Mammary epithelial cell (primary cell): ENCODE data around the gene CNTN4.

ENCODE experiments used
- CTCF ChIP-seq, 2 donors: IDR thresholded peaks in 1 of 2; conservative IDR thresholded peaks in 1 of 2; 2 replicates each; pipeline ENCODE4 v1.5.1; 2011 to 2012; ENCODE audit warnings: inconsistent platforms in 2 of 2, low read length in 2 of 2, mild to moderate bottlenecking in 2 of 2, control low read depth in 1 of 2, low read depth in 1 of 2; ENCODE audit not compliant: insufficient read depth in 1 of 2; ENCODE audit errors: extremely low read depth in 1 of 2
- EZH2 ChIP-seq: IDR thresholded peaks from 2 replicates; pipeline ENCODE4 v1.6.1; 2012; ENCODE audit warnings: low read length, inconsistent platforms, borderline replicate concordance

GRCh38 chr3:2097641-2098191 lies 950 bp upstream of the CNTN4 start:
- no peak for TF ChIP-seq CTCF (conservative IDR thresholded peaks at IDR 0.05 in 1 of 2, IDR thresholded peaks at IDR 0.05 in 1 of 2; ENCODE audit: extremely low read depth in 1 of 2, insufficient read depth in 1 of 2, low read depth in 1 of 2, low read length in 2 of 2)
- TF ChIP-seq EZH2: no peak
